ENCODE results near the gene ZNF865.

- TF ChIP-seq, protein P1, sequence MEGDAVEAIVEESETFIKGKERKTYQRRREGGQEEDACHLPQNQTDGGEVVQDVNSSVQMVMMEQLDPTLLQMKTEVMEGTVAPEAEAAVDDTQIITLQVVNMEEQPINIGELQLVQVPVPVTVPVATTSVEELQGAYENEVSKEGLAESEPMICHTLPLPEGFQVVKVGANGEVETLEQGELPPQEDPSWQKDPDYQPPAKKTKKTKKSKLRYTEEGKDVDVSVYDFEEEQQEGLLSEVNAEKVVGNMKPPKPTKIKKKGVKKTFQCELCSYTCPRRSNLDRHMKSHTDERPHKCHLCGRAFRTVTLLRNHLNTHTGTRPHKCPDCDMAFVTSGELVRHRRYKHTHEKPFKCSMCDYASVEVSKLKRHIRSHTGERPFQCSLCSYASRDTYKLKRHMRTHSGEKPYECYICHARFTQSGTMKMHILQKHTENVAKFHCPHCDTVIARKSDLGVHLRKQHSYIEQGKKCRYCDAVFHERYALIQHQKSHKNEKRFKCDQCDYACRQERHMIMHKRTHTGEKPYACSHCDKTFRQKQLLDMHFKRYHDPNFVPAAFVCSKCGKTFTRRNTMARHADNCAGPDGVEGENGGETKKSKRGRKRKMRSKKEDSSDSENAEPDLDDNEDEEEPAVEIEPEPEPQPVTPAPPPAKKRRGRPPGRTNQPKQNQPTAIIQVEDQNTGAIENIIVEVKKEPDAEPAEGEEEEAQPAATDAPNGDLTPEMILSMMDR (IDR thresholded peaks at IDR 0.05; ENCODE audit: extremely low read depth in 1 of 2, insufficient read depth in 1 of 2, low read depth in 1 of 2, low read length in 2 of 2): no peak
- TF ChIP-seq MAX (IDR thresholded peaks at IDR 0.05; ENCODE audit: insufficient read depth, insufficient read length): no peak
- no peak for TF ChIP-seq JUN (IDR thresholded peaks at IDR 0.05; ENCODE audit: borderline replicate concordance, insufficient read depth, insufficient read length, low read depth)
Observed at GRCh38 chr19:55614711-55615542, 9.5 kb downstream of the ZNF865 start.
